GM21381 (cell line): ENCODE measurements around the gene MRPL47.
"Not testable (repeated sequence)": the region's sequence is repeated elsewhere in the genome, so short reads cannot be mapped to it uniquely, and the experiment has no call there.

ENCODE experiments used
- ATAC-seq: cut with Tn5 transposase; IDR thresholded peaks from one replicate; pipeline ENCODE4 v1.9.1; 2021; ENCODE audit warnings: mild to moderate bottlenecking, moderate library complexity; ENCODE audit not compliant: unreplicated experiment

Gene MRPL47

DNA sequence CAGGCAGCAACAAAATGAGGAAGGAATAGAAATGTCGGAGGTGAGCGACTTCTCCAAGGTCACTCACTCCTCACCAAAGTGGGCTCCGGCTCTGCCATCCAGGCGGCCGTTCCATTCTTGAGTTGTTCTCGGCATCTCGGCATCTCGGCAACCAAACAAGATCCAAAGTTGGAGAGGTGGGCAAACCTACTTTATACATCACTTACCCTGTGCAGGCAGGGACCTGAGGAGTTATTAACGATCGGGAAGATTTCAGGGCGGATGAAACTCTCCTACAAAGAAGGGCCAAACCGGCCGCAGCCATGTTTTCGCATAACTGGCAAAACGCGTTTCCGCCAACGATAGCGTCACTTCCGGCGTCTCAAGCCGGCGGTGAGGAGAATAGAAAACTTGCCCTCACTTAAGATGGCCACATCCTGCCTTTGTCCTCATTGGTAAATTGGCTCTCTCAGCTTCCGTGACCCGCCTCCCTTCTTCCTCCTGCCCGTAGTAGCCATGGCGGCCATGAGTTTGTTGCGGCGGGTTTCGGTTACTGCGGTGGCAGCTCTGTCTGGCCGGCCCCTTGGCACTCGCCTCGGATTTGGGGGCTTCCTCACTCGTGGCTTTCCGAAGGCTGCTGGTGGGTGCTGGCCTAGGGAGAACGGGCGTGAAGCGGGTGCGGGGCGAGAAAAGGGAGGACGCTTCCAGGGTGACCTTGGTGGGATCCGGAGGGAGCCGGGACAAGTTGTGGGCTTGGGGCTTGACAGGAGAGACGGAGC is at the start of gene MRPL47, which contains the start of gene NDUFB5:
MRPL47 (minus strand) TSS at position 318 of the 758 bp plus-strand sequence; CDS start at position 304, 14 bp downstream.
NDUFB5 (plus strand) TSS at position 474 of the 758 bp plus-strand sequence; CDS start at position 496, 22 bp downstream.
- peak; percentile 96 for ATAC-seq

- peak; percentile 51 for ATAC-seq
These were observed 48.8 kb upstream of the MRPL47 start for GRCh38 chr3:179653096-179653797.

DNA sequence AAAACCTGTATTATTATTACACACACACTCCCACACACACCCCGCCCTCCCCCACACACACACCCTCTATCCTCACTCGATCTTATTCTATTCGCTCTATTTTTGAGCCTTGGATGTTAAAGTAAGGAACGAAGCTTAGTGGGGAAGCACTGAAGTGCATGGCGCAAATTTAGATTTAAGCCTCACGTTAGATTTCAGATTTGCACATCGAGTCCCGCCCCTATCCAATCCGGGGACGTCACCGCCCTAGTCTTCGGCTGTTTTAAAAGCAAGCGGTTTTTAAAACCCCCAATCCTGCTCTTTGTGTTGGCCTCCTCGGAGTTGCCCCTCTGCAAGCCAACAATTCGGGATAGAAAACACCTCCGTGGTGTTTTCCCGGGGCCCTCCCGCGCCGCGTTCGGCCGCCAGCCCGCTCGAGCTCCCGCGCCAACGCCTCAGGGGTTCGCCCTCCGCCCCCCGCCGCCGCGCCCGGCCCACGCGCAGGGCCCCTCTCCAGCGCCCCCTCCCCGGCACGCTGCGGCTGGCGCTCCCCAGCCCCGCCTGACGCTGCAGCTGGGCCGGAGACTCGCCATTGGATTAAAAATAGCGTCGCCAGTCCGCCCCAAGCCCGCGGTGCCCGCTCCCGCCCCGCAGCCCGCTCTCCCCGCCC is 48.1 kb upstream of the MRPL47 start, which contains the start of gene USP13:
USP13 (plus strand) TSS at position 594 of the 649 bp plus-strand sequence. CDS start 186 bp downstream, outside the sequence.
- ATAC-seq, result peak; percentile 66

GRCh38 chr3:179651687-179652446 is 47.4 kb upstream of the MRPL47 start:
- no peak for ATAC-seq

DNA sequence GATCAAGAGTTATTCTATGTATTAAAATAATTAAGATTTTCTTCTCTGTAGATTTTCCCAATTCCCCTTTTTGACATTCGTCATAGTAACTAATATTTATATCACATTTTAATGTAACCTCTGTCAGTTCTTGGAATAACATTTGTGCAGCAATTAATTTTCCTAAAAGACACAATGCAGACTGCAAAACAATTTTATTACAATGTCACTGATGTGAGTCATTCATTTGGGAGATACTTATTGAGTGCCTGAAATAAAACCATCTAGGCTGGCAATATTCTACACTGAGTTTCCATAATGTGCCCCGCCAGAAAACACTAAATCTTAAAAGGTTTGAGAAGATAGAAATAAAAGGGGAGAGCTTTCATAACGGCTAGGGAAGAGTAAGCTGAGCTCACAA is 41.7 kb upstream of the MRPL47 start:
- no peak for ATAC-seq

DNA sequence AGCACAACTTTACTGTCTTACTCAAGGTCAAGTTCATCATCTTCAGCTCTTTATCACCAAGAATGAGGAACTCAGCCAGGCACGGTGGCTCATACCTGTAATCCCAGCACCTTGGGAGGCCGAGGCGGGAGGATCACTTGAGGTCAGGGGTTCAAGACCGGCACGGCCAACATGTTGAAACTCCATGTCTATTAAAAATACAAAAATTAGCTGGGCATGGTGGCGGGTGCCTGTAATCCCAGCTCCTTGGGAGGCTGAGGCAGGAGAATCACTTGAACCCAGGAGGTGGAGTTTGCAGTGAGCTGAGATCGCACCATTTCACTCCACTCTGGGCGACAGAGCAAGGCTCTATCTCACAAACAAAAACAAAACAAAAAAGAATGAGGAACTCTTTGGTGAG is 39.4 kb upstream of the MRPL47 start:
- not testable (repeated sequence) for ATAC-seq

GRCh38 chr3:179642871-179643270 is 38.4 kb upstream of the MRPL47 start:
- ATAC-seq, result no peak

DNA sequence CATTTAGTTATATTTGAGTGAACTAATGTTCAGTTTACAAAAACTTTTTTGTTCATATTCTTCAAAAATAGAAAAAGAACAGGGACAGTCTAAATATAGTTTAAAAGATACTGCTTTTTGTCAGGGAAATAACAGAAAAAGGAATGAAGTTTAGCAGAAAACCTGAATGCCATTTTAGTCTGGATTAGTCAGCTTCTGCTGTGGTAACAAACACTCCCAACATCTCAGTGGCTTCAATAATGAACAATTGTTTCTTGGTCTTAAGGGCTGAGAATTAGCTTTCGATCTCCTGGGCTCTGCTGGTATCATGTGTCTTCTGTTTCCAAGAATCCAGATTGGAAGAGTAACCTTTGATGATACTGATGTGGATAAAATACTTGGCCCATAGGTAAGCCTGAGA is 36.0 kb upstream of the MRPL47 start:
- no peak for ATAC-seq

DNA sequence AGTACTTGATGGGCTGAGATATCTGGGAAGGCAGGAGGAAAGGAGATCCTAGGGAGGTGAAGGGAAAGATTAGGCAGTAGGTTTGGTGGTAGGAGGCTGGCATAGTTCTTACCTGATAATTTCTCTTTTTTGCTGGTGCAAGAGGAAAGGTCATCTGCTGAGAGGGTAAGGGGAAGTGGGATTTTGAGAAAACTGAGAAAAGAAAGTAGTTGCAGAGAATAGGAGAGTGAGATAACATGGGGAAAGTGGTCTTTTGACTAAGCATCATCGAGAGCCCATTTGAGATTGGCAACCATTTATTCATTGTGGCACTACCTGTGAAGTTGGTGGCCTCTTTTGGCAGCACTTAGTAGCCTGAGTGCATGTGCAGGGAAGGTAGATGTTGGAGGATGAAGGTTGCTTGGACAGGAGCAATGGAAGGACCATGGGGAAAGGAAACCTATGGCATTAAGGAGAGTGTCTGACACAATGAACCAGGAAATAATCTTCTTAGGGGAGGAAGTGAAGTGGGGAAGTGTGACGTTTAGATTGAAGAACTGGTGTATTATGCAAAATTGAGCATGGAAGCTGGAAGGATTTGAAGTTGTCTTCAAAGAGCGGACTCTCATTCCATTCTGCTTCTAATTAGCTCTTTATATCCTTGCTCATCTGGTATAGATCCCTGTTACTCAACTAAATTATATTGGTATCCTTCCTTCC is 26.5 kb upstream of the MRPL47 start:
- ATAC-seq, result no peak

DNA sequence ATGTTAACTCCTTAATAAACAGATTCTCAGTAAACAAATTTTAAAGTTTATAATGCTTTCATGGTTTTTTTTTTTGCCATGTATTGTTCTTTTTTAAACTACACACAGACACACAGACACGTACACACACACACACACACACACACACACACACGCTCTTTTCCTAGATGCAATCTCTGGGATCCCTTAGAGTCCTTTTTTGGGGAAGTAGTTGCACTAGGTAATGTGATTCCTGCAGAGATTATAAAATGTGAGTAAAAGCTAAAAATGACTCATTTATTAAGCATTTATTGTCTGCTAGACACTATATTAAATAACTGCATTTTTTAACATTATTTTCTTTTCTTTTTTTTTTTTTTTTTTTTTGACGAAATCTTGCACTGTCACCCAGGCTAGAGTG is 20.0 kb upstream of the MRPL47 start:
- no peak for ATAC-seq

GRCh38 chr3:179622023-179622422 is 17.6 kb upstream of the MRPL47 start:
- ATAC-seq, result no peak

DNA sequence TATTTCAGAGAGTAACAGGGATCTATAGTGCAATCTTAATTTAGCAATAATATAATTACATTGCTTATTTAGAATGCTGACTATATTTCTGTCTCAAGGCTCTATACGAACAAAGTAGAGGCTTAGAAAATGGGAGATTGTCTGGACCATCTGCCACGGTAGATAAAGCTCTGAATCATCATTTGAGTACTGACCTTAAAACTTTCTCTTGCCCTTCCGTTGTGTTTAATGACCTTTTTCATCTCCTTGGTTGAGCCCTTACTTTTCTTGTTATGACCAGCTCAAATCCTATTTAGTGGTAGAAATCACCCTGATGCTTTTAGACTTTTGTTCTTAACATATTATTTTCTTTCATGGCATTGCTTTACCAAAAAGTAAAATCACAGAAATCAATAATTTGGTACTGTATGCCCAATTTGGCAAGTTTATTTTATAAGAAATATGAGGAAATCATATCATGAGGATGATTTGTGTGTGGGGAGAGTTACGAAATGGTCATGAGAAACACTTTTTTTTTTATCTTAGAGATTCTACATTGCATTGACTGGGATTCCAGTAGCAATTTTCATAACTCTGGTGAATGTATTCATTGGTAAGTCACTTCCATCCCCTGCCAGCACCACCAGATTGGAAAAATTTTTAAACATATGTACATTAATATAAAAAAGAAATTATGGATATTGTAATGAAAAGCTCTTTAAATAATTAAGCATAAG is 11.2 kb upstream of the MRPL47 start:
- no peak for ATAC-seq

DNA sequence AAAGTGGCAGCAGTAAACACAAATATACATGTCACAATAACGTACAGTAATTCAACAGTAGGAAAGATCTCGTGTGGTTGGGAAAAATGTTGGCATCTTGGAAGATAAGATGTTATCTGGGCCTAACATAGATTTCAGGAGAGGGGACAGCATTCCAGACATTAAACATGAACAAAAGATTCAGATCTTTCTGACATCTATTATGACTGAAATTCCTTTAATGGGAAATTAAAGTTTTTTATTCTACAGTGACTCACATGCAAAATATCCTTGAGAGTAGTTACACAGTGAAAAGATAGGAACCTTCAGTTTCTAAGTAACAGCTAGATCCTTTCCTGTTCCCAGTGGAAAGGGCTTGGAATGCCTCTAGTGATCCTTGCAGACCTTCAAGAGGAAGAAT is 9.4 kb upstream of the MRPL47 start:
- ATAC-seq, result no peak

- no peak for ATAC-seq
These were observed 5.6 kb upstream of the MRPL47 start for GRCh38 chr3:179610066-179610465.

DNA sequence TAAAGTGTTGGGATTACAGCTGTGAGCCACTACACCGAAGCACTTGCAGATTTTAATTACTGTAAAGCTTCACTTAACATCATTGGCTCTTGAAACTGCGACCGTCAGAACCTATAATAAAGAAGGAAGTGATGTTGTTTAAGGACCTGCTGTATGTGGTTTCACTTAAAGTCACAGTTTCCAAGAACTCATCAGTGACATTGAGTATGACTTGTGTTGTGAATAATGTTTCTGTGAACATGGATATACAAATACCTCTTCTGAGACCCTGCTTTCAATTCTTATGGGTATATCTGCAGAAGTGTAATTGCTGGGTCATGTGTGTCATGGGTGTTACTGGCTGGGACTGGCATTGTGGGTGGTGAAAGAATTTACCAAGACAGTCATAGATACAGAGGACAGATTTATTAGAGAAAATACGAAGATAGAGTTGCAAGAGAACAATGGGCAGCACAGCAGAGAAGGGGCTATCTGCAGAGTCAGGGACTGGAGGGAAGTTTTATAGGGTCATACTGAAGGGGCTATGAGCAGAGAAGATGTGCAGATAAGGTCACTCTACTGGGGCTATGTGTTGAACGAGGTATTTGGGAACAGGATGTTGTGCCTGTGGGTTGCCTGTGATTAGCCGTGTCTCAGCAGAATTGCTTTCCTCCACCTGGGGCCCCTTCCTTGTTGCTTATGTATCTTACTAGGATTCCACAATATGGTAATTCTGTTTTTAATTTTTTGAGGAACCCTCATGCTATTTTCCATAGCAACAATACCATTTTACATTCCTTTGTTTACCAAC is 4.7 kb upstream of the MRPL47 start:
- ATAC-seq, result peak; percentile 61

- no peak for ATAC-seq
These were observed 2.2 kb upstream of the MRPL47 start for GRCh38 chr3:179606534-179607085.

DNA sequence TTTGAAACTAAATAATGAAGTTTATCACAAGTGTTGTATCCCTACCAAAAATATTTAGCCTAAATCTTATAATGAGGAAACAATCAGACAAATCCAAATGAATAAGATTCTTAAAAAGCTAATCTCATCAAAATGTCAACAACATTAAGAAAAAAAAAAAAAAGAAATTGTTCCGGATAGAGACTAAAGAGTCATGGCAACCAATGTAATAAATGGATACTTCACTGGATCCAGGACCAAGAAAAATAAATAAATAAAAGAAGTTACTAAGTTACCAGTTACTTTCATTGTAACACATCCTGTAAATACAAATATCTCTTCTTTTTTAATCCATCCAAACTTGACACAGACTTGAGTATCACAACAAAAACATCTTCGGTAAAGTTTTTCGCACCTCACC is 607 bp downstream of the MRPL47 start:
- no peak for ATAC-seq

GRCh38 chr3:179603321-179603720 is 1.1 kb downstream of the MRPL47 start:
- no peak for ATAC-seq
